Measurements from ENCODE around the gene FAM25G.

GRCh38 chr10:47449979-47450378, 41.5 kb downstream of the FAM25G start:
- no peak for TF ChIP-seq CTCF (IDR thresholded peaks at IDR 0.05)
- no peak for TF ChIP-seq POLR2A (IDR thresholded peaks at IDR 0.05)
